ENCODE results near the gene PGLYRP2. TPM values are rescaled to one million over a fixed set of nuclear protein-coding genes. Genes with fewer than 3 reads are reported as not detected.
A peak's percentile ranks its signal among the peaks of the same experiment; 100 is the strongest.

PGLYRP2 gene
- total and polyA plus RNA-seq, 2 experiments from 2014 or later, result not detected

- H3K36me3 ChIP-seq (ENCODE audit: low read depth), result no peaks in the 10 kb centered on the region
- no peaks in the 10 kb centered on the region for H4K20me1 ChIP-seq (ENCODE audit: insufficient read depth)
- H3K9me2 ChIP-seq (ENCODE audit: insufficient read depth), result no peaks in the 10 kb centered on the region
- in situ Hi-C loops (cut with MboI), result no loop called here
- TF ChIP-seq EZH2 (IDR thresholded peaks at IDR 0.05; ENCODE audit: insufficient read depth, poor library complexity, severe bottlenecking) (no peak), EZH2phosphoT487 (IDR thresholded peaks at IDR 0.05; ENCODE audit: insufficient read depth, low read depth) (no peak)
- 4 to 5% methylated on average over 35 to 42 of the region's 44 CpGs for whole genome bisulfite sequencing, 2 experiments (ENCODE audit: low coverage in 1 of 2, low lambda C conversion rate in 2 of 2, missing lambda C conversion rate in 2 of 2)
- no peak overlapping the region for H3K27ac ChIP-seq
- peak overlapping the region; percentile 12 for H3K9ac ChIP-seq
- H3K4me2 ChIP-seq (ENCODE audit: unreplicated experiment), result peak overlapping the region; percentile 78
- H3F3A ChIP-seq (ENCODE audit: insufficient read depth), result peaks cover 22% of the 10 kb centered on the region; the same call in 1 of the 2 replicates
- no peaks in the 10 kb centered on the region for H3K9me3 ChIP-seq (ENCODE audit: low read depth)
- H3K4me1 ChIP-seq (ENCODE audit: insufficient read depth), result no peaks in the 10 kb centered on the region; the same call in 1 of the 2 replicates
- peaks cover 17% of the 10 kb centered on the region for H3K27me3 ChIP-seq (replicated peaks; ENCODE audit: insufficient read depth)
- H3K4me3 ChIP-seq, result peak overlapping the region; percentile 60
- peak overlapping the region; percentile 67 for H2AFZ ChIP-seq
- H3K79me2 ChIP-seq (ENCODE audit: insufficient read depth), result no peaks in the 10 kb centered on the region
- peak; percentile 63 for DNase-seq
Measured at GRCh38 chr19:15453091-15453578, 26.2 kb downstream of the PGLYRP2 start.

GRCh38 chr19:15452111-15453047, 26.9 kb downstream of the PGLYRP2 start:
- Histone ChIP-seq H3K27ac (no peak overlapping the region), H3K36me3 (ENCODE audit: low read depth) (no peaks in the 10 kb centered on the region), H3K9ac (peak overlapping the region; percentile 12; the same call in 1 of the 2 replicates), H3K27me3 (replicated peaks; ENCODE audit: insufficient read depth) (peaks cover 12% of the 10 kb centered on the region), H3K4me3 (peak overlapping the region; percentile 60), H3K4me2 (ENCODE audit: unreplicated experiment) (peak overlapping the region; percentile 78), H4K20me1 (ENCODE audit: insufficient read depth) (no peaks in the 10 kb centered on the region), H2AFZ (peak overlapping the region; percentile 67), H3K9me3 (ENCODE audit: low read depth) (no peaks in the 10 kb centered on the region), H3K79me2 (ENCODE audit: insufficient read depth) (no peaks in the 10 kb centered on the region), H3K4me1 (ENCODE audit: insufficient read depth) (no peaks in the 10 kb centered on the region; the same call in 1 of the 2 replicates), H3F3A (ENCODE audit: insufficient read depth) (peaks cover 22% of the 10 kb centered on the region; the same call in 1 of the 2 replicates), H3K9me2 (ENCODE audit: insufficient read depth) (no peaks in the 10 kb centered on the region)
- TF ChIP-seq EZH2phosphoT487 (IDR thresholded peaks at IDR 0.05; ENCODE audit: insufficient read depth, low read depth) (no peak), EZH2 (IDR thresholded peaks at IDR 0.05; ENCODE audit: insufficient read depth, poor library complexity, severe bottlenecking) (no peak)
- in situ Hi-C loops (cut with MboI), result no loop called here
- DNase-seq, result peak; percentile 88
- WGBS, 2 experiments (ENCODE audit: low coverage in 1 of 2, low lambda C conversion rate in 2 of 2, missing lambda C conversion rate in 2 of 2), result 3% methylated on average over 25 to 33 of the region's 37 CpGs

- Histone ChIP-seq H3K36me3 (ENCODE audit: low read depth) (no peaks in the 10 kb centered on the region), H3K79me2 (ENCODE audit: insufficient read depth) (no peaks in the 10 kb centered on the region), H3K27me3 (replicated peaks; ENCODE audit: insufficient read depth) (no peaks in the 10 kb centered on the region), H3K9me3 (ENCODE audit: low read depth) (no peaks in the 10 kb centered on the region), H4K20me1 (ENCODE audit: insufficient read depth) (no peaks in the 10 kb centered on the region), H3K4me1 (ENCODE audit: insufficient read depth) (no peaks in the 10 kb centered on the region; the same call in 1 of the 2 replicates), H3K27ac (no peak overlapping the region), H3K4me3 (no peak overlapping the region), H2AFZ (peak overlapping the region; percentile 63), H3F3A (ENCODE audit: insufficient read depth) (peaks cover 22% of the 10 kb centered on the region; the same call in 1 of the 2 replicates), H3K4me2 (ENCODE audit: unreplicated experiment) (no peak overlapping the region), H3K9me2 (ENCODE audit: insufficient read depth) (no peaks in the 10 kb centered on the region), H3K9ac (no peak overlapping the region)
- WGBS, 2 experiments (ENCODE audit: low coverage in 1 of 2, low lambda C conversion rate in 2 of 2, missing lambda C conversion rate in 2 of 2), result 65 to 67% methylated on average over 1 of the region's 1 CpG
- DNase-seq, result no peak
- in situ Hi-C loops (cut with MboI), result no loop called here
- no peak for TF ChIP-seq EZH2phosphoT487 (IDR thresholded peaks at IDR 0.05; ENCODE audit: insufficient read depth, low read depth)
- TF ChIP-seq EZH2 (IDR thresholded peaks at IDR 0.05; ENCODE audit: insufficient read depth, poor library complexity, severe bottlenecking), result no peak
Measured at GRCh38 chr19:15450528-15450890, 28.8 kb downstream of the PGLYRP2 start.

- peak; percentile 87 for DNase-seq
Measured at GRCh38 chr19:15449620-15450527, 29.4 kb downstream of the PGLYRP2 start, which contains the start of gene WIZ. Gene WIZ, minus strand, starts transcription at chr19:15449956. Its CDS starts 1,649 bp downstream, at chr19:15448307.

More at GRCh38 chr19:15449620-15450527, 29.4 kb downstream of the PGLYRP2 start, which contains the start of gene WIZ:
- H3K9me2 ChIP-seq (ENCODE audit: insufficient read depth), result no peaks in the 10 kb centered on the region
- H4K20me1 ChIP-seq (ENCODE audit: insufficient read depth), result no peaks in the 10 kb centered on the region
- H3K4me1 ChIP-seq (ENCODE audit: insufficient read depth), result no peaks in the 10 kb centered on the region; the same call in 1 of the 2 replicates
- H3K79me2 ChIP-seq (ENCODE audit: insufficient read depth), result no peaks in the 10 kb centered on the region
- H3K36me3 ChIP-seq (ENCODE audit: low read depth), result no peaks in the 10 kb centered on the region
- TF ChIP-seq EZH2 (IDR thresholded peaks at IDR 0.05; ENCODE audit: insufficient read depth, poor library complexity, severe bottlenecking) (no peak), EZH2phosphoT487 (IDR thresholded peaks at IDR 0.05; ENCODE audit: insufficient read depth, low read depth) (no peak)
- 1 to 2% methylated on average over 13 to 21 of the region's 77 CpGs for WGBS, 2 experiments (ENCODE audit: low coverage in 1 of 2, low lambda C conversion rate in 2 of 2, missing lambda C conversion rate in 2 of 2)
- H3K4me2 ChIP-seq (ENCODE audit: unreplicated experiment), result peak within 1 kb of the TSS; percentile 71
- peaks cover 22% of the 10 kb centered on the region; the same call in 1 of the 2 replicates for H3F3A ChIP-seq (ENCODE audit: insufficient read depth)
- no peaks in the 10 kb centered on the region for H3K27me3 ChIP-seq (replicated peaks; ENCODE audit: insufficient read depth)
- peak within 1 kb of the TSS; percentile 73 for H3K9ac ChIP-seq
- H3K27ac ChIP-seq, result no peak within 1 kb of the TSS
- no peaks in the 10 kb centered on the region for H3K9me3 ChIP-seq (ENCODE audit: low read depth)
- in situ Hi-C loops (cut with MboI), result no loop called here
- peak within 1 kb of the TSS; percentile 78 for H3K4me3 ChIP-seq
- peak within 1 kb of the TSS; percentile 91 for H2AFZ ChIP-seq
